Gastroesophageal sphincter (tissue), 4 donors: ENCODE data around the gene ULK4. TPM values are rescaled to one million over a fixed set of nuclear protein-coding genes. Genes with fewer than 3 reads are reported as not detected.

ENCODE experiments used
- ATAC-seq: fragments of 150-250 bp; one replicate; pipeline ENCODE4 v1.9.1; 2016; ENCODE audit warnings: mild to moderate bottlenecking, moderate library complexity
- H3K27ac ChIP-seq, 4 donors: fragments of 200-600 bp; sonication (generic) in 3 of 4; 1 replicate in 3 of 4; 2 replicates in 1 of 4; pipeline ENCODE4 v1.5.1; 2016 to 2019
- H3K27me3 ChIP-seq: fragments of 200-600 bp; sonication (generic); one replicate; pipeline ENCODE4 v1.5.1; 2019
- H3K36me3 ChIP-seq, 2 donors: fragments of 200-600 bp; sonication (generic); one replicate each; pipeline ENCODE4 v1.5.1; 2019; ENCODE audit warnings: control low read depth in 1 of 2
- H3K4me1 ChIP-seq, 3 donors: fragments of 200-600 bp; sonication (generic); 1 replicate in 2 of 3; 2 replicates in 1 of 3; pipeline ENCODE4 v1.5.1; 2016 to 2019; ENCODE audit warnings: control low read depth in 2 of 3
- H3K4me3 ChIP-seq, 2 donors: fragments of 200-600 bp; sonication (generic); one replicate each; pipeline ENCODE4 v1.5.1; 2019; ENCODE audit warnings: mild to moderate bottlenecking in 1 of 2, moderate library complexity in 1 of 2
- H3K9me3 ChIP-seq, 3 donors: fragments of 200-600 bp; sonication (generic); one replicate each; pipeline ENCODE4 v1.5.1; 2017 to 2019; ENCODE audit warnings: control low read depth in 2 of 3
- EP300 ChIP-seq: sonication (generic); formaldehyde crosslinking; IDR thresholded peaks from one replicate; pipeline ENCODE4 v1.6.1; 2017; ENCODE audit warnings: antibody characterized with exemption, mild to moderate bottlenecking
- POLR2A ChIP-seq, 2 donors: fragments of 450-650 bp; IDR thresholded peaks; one replicate each; pipeline ENCODE4 v1.6.1; 2017; ENCODE audit warnings: antibody characterized with exemption in 2 of 2, mild to moderate bottlenecking in 2 of 2, moderate library complexity in 1 of 2
- POLR2AphosphoS5 ChIP-seq: sonication (generic); formaldehyde crosslinking; IDR thresholded peaks from one replicate; pipeline ENCODE4 v1.6.1; 2017; ENCODE audit warnings: antibody characterized with exemption
- WGBS, 2 donors: methylation state at CpG; one replicate each; pipeline ENCODE4 v1.1.5; 2018; ENCODE audit warnings: low coverage in 1 of 2; 5-methylcytosine and 5-hydroxymethylcytosine counted together
- total RNA-seq, 4 donors: library from RNA; depleted of rRNA; stranded (reverse); fragments of >200 nt; gene quantifications; one replicate each; pipeline ENCODE4 v1.1.0, GENCODE V29; 2016
- TF ChIP-seq, protein P1 (sequence below), 4 experiments: fragments of 200-600 bp in 2 of 4; fragments of 450-650 bp in 2 of 4; sonication (generic) in 1 of 4; IDR thresholded peaks; one replicate each; pipeline ENCODE4 v1.5.1; 2017 to 2019; ENCODE audit warnings: antibody characterized with exemption in 4 of 4, mild to moderate bottlenecking in 2 of 4, moderate library complexity in 2 of 4

Gene ULK4
- total RNA-seq, 4 donors from 2014 or later, result 3.8 to 15.4 (median 8.8) TPM

DNA sequence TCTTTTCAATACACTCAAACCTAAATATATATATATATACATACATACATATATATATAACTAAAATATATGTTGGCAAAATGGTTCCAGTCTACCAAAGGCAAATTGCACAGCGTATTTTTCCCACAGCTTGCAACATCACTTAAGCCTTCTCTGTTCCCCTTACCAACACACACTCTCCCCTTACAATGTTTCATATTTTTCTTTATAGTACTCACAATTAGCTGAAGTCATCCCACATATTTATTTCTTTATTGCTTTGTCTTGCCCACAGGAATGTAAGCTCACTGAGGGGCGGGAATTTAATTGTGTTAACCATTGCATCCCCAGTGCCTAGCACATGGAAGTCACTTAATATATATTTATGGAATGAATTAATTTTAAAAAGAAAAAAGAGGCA lies 288.3 kb downstream of the ULK4 start:
- peaks cover 0 to 4% (median 0%) of the 10 kb centered on the region in 3 donors for H3K9me3 ChIP-seq
- 74 to 81% methylated on average over 2 of the region's 2 CpGs for WGBS, 2 donors
- H3K36me3 ChIP-seq, result no peaks in the 10 kb centered on the region
- H3K4me1 ChIP-seq, result no peaks in the 10 kb centered on the region
- no peak overlapping the region for H3K27ac ChIP-seq
- no peaks in the 10 kb centered on the region for H3K27me3 ChIP-seq
- ATAC-seq, result no peak
- TF ChIP-seq, protein P1, sequence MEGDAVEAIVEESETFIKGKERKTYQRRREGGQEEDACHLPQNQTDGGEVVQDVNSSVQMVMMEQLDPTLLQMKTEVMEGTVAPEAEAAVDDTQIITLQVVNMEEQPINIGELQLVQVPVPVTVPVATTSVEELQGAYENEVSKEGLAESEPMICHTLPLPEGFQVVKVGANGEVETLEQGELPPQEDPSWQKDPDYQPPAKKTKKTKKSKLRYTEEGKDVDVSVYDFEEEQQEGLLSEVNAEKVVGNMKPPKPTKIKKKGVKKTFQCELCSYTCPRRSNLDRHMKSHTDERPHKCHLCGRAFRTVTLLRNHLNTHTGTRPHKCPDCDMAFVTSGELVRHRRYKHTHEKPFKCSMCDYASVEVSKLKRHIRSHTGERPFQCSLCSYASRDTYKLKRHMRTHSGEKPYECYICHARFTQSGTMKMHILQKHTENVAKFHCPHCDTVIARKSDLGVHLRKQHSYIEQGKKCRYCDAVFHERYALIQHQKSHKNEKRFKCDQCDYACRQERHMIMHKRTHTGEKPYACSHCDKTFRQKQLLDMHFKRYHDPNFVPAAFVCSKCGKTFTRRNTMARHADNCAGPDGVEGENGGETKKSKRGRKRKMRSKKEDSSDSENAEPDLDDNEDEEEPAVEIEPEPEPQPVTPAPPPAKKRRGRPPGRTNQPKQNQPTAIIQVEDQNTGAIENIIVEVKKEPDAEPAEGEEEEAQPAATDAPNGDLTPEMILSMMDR (IDR thresholded peaks at IDR 0.05), result no peak
- no peak overlapping the region for H3K4me3 ChIP-seq

DNA sequence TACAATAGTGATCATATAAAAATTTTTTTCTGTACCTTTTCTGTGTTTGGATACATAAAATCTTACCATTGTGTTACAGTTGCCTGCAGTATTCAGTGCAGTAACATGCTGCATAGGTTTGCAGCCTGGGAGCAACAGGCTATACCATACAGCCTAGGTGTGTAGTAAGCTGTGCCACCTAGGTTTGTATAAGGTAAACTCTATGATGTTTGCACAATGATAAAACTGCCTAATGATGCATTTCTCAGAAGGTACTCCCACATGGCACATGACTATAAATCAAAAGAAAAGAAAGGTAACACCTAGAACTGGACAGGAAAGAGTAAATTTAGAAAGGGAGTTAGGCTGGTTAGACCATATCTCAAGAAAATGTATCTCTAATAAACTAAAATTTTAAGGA lies 293.5 kb downstream of the ULK4 start:
- no peak for ATAC-seq
- TF ChIP-seq, protein P1 (IDR thresholded peaks at IDR 0.05), result no peak
- no peak for TF ChIP-seq POLR2A (IDR thresholded peaks at IDR 0.05)
- TF ChIP-seq POLR2AphosphoS5, result no peak
- TF ChIP-seq EP300, result no peak

DNA sequence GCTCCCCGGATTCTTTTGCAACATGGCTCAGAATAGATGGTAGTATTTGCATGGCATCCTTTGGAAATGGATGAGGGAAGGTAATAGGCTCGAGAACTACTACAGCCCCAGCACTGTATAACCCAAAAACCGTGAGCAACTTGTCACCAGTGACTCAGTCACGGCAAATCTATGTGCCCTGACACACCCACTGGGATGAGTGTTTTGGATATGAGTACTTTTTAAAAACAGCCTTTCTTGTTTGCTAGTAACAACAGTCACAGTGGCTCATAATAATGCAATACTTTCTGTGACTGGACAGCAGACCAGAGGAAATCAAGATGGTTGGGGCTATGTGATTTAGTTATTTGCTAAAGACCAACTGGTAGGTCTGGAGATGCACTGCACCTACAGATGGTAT lies 299.6 kb downstream of the ULK4 start:
- H3K4me1 ChIP-seq, result no peaks in the 10 kb centered on the region
- 82 to 84% methylated on average over 3 to 4 of the region's 4 CpGs for WGBS, 2 donors
- TF ChIP-seq EP300, result no peak
- no peak for TF ChIP-seq POLR2AphosphoS5
- TF ChIP-seq, protein P1 (IDR thresholded peaks at IDR 0.05), result no peak
- no peak for TF ChIP-seq POLR2A (IDR thresholded peaks at IDR 0.05)
- H3K4me3 ChIP-seq, result no peak overlapping the region
- H3K27me3 ChIP-seq, result no peaks in the 10 kb centered on the region
- ATAC-seq, result no peak
- H3K36me3 ChIP-seq, result peaks cover 0 to 15% of the 10 kb centered on the region in 2 donors
- no peak overlapping the region for H3K27ac ChIP-seq
- H3K9me3 ChIP-seq, result peaks cover 0 to 16% (median 0%) of the 10 kb centered on the region in 3 donors

More for the DNA sequence above, 293.5 kb downstream of the ULK4 start:
- no peak overlapping the region for H3K4me3 ChIP-seq
- no peaks in the 10 kb centered on the region for H3K4me1 ChIP-seq
- H3K36me3 ChIP-seq, result peaks cover 0 to 15% of the 10 kb centered on the region in 2 donors
- H3K27ac ChIP-seq, result no peak overlapping the region
- H3K9me3 ChIP-seq, result peaks cover 0 to 20% (median 0%) of the 10 kb centered on the region in 3 donors
- no peaks in the 10 kb centered on the region for H3K27me3 ChIP-seq

DNA sequence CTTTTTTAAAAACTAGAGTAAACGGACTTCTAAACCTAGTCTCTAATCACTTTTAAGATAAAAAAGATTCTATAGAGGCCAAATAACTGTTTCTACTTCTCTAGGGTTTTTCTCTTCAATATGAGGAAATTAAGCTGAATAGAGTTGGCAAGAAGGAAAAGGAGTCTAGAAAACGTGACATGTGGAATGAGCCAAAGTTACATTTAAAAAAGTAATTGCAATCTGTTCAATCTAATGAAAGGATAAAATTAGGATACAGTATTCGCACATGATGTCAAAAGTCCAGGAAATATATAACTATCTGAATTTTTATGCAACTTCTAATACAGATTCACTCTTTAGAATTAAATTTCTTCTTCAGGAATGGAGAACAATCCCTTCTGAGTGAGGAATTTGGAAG lies 300.1 kb downstream of the ULK4 start:
- Histone ChIP-seq H3K9me3 (peaks cover 0 to 16% (median 0%) of the 10 kb centered on the region in 3 donors), H3K4me1 (no peaks in the 10 kb centered on the region), H3K27me3 (no peaks in the 10 kb centered on the region), H3K27ac (no peak overlapping the region), H3K4me3 (no peak overlapping the region), H3K36me3 (peaks cover 0 to 15% of the 10 kb centered on the region in 2 donors)
- TF ChIP-seq EP300 (no peak), POLR2AphosphoS5 (no peak), POLR2A (IDR thresholded peaks at IDR 0.05) (no peak)
- TF ChIP-seq, protein P1 (IDR thresholded peaks at IDR 0.05), result no peak
- WGBS, 2 donors, result 73 to 91% methylated on average over 3 of the region's 3 CpGs
- no peak for ATAC-seq

DNA sequence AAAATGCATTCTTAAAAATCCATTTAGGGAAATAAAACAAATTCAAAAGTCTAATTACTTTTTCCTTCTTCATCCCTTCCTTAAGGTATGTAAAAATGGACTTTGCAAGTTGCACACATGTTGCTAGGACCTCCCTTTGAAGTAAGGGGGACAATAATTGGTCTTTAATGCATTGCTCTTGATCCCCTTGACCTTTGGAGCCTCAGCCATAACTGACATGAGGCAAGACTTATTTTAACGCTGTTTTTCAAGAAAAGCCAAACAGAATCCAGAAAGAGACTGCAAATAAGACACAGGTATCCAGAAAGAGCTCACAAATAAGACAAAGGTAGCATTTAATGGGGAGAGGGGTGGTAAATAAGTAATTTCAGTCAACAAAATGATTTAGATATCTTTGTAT lies 301.4 kb downstream of the ULK4 start:
- no peak for ATAC-seq
- WGBS, 2 donors, result 63 to 89% methylated on average over 1 of the region's 1 CpG
- Histone ChIP-seq H3K27ac (no peak overlapping the region), H3K27me3 (no peaks in the 10 kb centered on the region), H3K9me3 (peaks cover 0 to 11% (median 0%) of the 10 kb centered on the region in 3 donors), H3K4me3 (no peak overlapping the region), H3K4me1 (no peaks in the 10 kb centered on the region), H3K36me3 (peaks cover 0 to 5% of the 10 kb centered on the region in 2 donors)
- TF ChIP-seq EP300 (no peak), POLR2AphosphoS5 (no peak), POLR2A (IDR thresholded peaks at IDR 0.05) (no peak)
- TF ChIP-seq, protein P1 (IDR thresholded peaks at IDR 0.05), result no peak
